Panc1 (cell line): ENCODE results near the gene TMEM117. TPM values are rescaled to one million over a fixed set of nuclear protein-coding genes. Genes with fewer than 3 reads are reported as not detected.
"Not testable (repeated sequence)": the region's sequence is repeated elsewhere in the genome, so short reads cannot be mapped to it uniquely, and the experiment has no call there.

Experiments used
- ATAC-seq: fragments of 200-7000 bp; cut with Tn5 transposase; 2 replicates; pipeline ENCODE4 v1.9.1; 2020; ENCODE audit warnings: mild to moderate bottlenecking, moderate library complexity
- BruUV-seq: library from RNA; stranded (reverse); fragments of 400-500 nt; replicated peaks from 2 replicates; lab custom pipeline; 2021; lab: Mats Ljungman, UMichigan
- CTCF ChIA-PET: fragments of 300-600 bp; sonication (Branson Sonifier 250); formaldehyde crosslinking; loops from one replicate; lab custom pipeline; 2022; ENCODE audit warnings: antibody characterized with exemption; lab: Charles Lee
- POLR2A ChIA-PET: fragments of 300-600 bp; sonication (Branson Sonifier 250); formaldehyde crosslinking; loops from one replicate; lab custom pipeline; 2022; ENCODE audit warnings: antibody characterized with exemption; lab: Charles Lee
- DNase-seq: peaks from one replicate; pipeline ENCODE4 v3.0.0-alpha.2; 2010; ENCODE audit warnings: low read depth, low spot score
- H3K27ac ChIP-seq: 2 replicates; pipeline ENCODE4 v1.5.1; 2011; ENCODE audit warnings: mild to moderate bottlenecking, low read length, inconsistent platforms
- H3K27me3 ChIP-seq: fragments of 200-500 bp; sonication (Bioruptor generic); 2 replicates; pipeline ENCODE4 v1.6.0; 2014; ENCODE audit warnings: low read length, inconsistent platforms; ENCODE audit not compliant: control insufficient read depth, insufficient read depth
- H3K36me3 ChIP-seq: fragments of 200-500 bp; sonication (Bioruptor generic); 2 replicates; pipeline ENCODE4 v1.5.1; 2014; ENCODE audit warnings: inconsistent platforms, mild to moderate bottlenecking, low read length, moderate library complexity; ENCODE audit not compliant: control insufficient read depth, insufficient read depth
- H3K4me1 ChIP-seq: 2 replicates; pipeline ENCODE4 v1.5.1; 2011; ENCODE audit warnings: inconsistent platforms, mild to moderate bottlenecking, low read length, moderate library complexity; ENCODE audit not compliant: control insufficient read depth, insufficient read depth
- H3K4me3 ChIP-seq, 2 experiments: 2 replicates each; pipeline ENCODE4 v1.5.1; 2011 to 2012; ENCODE audit warnings: low read depth in 2 of 2, low read length in 2 of 2, mild to moderate bottlenecking in 2 of 2, inconsistent platforms in 1 of 2, moderate library complexity in 1 of 2
- H3K9me3 ChIP-seq: fragments of 200-500 bp; sonication (Bioruptor generic); 2 replicates; pipeline ENCODE4 v1.5.1; 2014; ENCODE audit warnings: low read depth, mild to moderate bottlenecking, inconsistent platforms, low read length, moderate library complexity; ENCODE audit not compliant: control insufficient read depth, insufficient read depth
- POLR2AphosphoS5 ChIP-seq: IDR thresholded peaks from 2 replicates; pipeline ENCODE4 v1.6.1; 2012; ENCODE audit warnings: mild to moderate bottlenecking, low read depth, low read length, moderate library complexity
- SIN3A ChIP-seq: IDR thresholded peaks from 2 replicates; pipeline ENCODE4 v1.6.1; 2012; ENCODE audit warnings: low read depth, mild to moderate bottlenecking, low read length, moderate library complexity, borderline replicate concordance; ENCODE audit not compliant: insufficient read depth
- TCF7L2 ChIP-seq: IDR thresholded peaks from 2 replicates; pipeline ENCODE4 v1.6.1; 2011; ENCODE audit warnings: mild to moderate bottlenecking, low read depth, low read length, inconsistent platforms
- in situ Hi-C: cut with HindIII; loops from 2 replicates; pipeline ENCODE4 v1.10.0; 2016; ENCODE audit warnings: low sequenced_read_pairs, low pct_unique_long_range_greater_than_20kb
- intact Hi-C: fragments of 100-400 bp; cut with micrococcal nuclease; formaldehyde crosslinking; loops from one replicate; pipeline ENCODE4 v1.10.0; 2022; ENCODE audit not compliant: unreplicated experiment
- total RNA-seq: library from RNA; stranded (reverse); gene quantifications from one replicate; pipeline ENCODE4 v1.2.1, GENCODE V29; 2021; ENCODE audit not compliant: unreplicated experiment
- TF ChIP-seq, protein P1 (sequence below): fragments of 450-650 bp; IDR thresholded peaks from 2 replicates; pipeline ENCODE4 v1.5.1; 2017; ENCODE audit warnings: mild to moderate bottlenecking
- TF ChIP-seq, protein P2 (sequence below), 2 experiments: IDR thresholded peaks; 2 replicates each; pipeline ENCODE4 v1.6.1; 2011 to 2012; ENCODE audit warnings: low read depth in 2 of 2, control low read depth in 1 of 2, low read length in 1 of 2, mild to moderate bottlenecking in 1 of 2, moderate library complexity in 1 of 2; ENCODE audit not compliant: insufficient read depth in 1 of 2

Gene TMEM117
- total RNA-seq, 1 experiment from 2014 or later = 5.5 TPM

DNA sequence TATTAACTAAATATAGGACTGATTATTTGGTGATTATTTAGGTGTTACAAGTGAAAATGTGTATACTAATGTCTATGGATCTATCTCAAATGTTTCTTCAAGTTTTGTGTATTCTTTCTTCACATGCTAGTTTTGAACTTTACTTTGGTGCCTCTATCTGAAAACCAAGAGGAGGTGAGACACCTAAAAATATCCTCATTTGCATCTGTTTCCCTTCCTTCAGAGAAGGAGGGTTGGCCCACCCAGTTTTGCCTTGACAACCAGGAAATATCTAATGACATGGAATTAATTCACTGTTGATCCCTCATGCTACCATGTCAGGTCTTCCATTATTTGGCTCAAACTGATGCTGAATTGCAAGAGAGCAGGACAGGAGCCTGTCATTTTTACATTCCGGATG, 539.8 kb downstream of the TMEM117 start:
- in situ Hi-C loops = no loop called here
- Histone ChIP-seq H3K27me3 (no peaks in the 10 kb centered on the region), H3K9me3 (peaks cover 2% of the 10 kb centered on the region; the same call in 1 of the 2 replicates), H3K36me3 (no peaks in the 10 kb centered on the region), H3K4me3 (no peak overlapping the region), H3K27ac (no peak overlapping the region), H3K4me1 (no peaks in the 10 kb centered on the region)
- ChIA-PET CTCF (no interaction called here), POLR2A (no interaction called here)
- no peak for DNase-seq
- intact Hi-C loops = no loop called here
- no peak for ATAC-seq
- TF ChIP-seq POLR2AphosphoS5 (no peak), SIN3A (no peak), TCF7L2 (no peak)
- TF ChIP-seq, protein P1, sequence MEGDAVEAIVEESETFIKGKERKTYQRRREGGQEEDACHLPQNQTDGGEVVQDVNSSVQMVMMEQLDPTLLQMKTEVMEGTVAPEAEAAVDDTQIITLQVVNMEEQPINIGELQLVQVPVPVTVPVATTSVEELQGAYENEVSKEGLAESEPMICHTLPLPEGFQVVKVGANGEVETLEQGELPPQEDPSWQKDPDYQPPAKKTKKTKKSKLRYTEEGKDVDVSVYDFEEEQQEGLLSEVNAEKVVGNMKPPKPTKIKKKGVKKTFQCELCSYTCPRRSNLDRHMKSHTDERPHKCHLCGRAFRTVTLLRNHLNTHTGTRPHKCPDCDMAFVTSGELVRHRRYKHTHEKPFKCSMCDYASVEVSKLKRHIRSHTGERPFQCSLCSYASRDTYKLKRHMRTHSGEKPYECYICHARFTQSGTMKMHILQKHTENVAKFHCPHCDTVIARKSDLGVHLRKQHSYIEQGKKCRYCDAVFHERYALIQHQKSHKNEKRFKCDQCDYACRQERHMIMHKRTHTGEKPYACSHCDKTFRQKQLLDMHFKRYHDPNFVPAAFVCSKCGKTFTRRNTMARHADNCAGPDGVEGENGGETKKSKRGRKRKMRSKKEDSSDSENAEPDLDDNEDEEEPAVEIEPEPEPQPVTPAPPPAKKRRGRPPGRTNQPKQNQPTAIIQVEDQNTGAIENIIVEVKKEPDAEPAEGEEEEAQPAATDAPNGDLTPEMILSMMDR = no peak
- TF ChIP-seq, protein P2, sequence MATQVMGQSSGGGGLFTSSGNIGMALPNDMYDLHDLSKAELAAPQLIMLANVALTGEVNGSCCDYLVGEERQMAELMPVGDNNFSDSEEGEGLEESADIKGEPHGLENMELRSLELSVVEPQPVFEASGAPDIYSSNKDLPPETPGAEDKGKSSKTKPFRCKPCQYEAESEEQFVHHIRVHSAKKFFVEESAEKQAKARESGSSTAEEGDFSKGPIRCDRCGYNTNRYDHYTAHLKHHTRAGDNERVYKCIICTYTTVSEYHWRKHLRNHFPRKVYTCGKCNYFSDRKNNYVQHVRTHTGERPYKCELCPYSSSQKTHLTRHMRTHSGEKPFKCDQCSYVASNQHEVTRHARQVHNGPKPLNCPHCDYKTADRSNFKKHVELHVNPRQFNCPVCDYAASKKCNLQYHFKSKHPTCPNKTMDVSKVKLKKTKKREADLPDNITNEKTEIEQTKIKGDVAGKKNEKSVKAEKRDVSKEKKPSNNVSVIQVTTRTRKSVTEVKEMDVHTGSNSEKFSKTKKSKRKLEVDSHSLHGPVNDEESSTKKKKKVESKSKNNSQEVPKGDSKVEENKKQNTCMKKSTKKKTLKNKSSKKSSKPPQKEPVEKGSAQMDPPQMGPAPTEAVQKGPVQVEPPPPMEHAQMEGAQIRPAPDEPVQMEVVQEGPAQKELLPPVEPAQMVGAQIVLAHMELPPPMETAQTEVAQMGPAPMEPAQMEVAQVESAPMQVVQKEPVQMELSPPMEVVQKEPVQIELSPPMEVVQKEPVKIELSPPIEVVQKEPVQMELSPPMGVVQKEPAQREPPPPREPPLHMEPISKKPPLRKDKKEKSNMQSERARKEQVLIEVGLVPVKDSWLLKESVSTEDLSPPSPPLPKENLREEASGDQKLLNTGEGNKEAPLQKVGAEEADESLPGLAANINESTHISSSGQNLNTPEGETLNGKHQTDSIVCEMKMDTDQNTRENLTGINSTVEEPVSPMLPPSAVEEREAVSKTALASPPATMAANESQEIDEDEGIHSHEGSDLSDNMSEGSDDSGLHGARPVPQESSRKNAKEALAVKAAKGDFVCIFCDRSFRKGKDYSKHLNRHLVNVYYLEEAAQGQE (IDR thresholded peaks at IDR 0.05; ENCODE audit: insufficient read depth in 1 of 2, low read depth in 2 of 2, low read length in 1 of 2) = no peak
- no TSS peak for BruUV-seq

DNA sequence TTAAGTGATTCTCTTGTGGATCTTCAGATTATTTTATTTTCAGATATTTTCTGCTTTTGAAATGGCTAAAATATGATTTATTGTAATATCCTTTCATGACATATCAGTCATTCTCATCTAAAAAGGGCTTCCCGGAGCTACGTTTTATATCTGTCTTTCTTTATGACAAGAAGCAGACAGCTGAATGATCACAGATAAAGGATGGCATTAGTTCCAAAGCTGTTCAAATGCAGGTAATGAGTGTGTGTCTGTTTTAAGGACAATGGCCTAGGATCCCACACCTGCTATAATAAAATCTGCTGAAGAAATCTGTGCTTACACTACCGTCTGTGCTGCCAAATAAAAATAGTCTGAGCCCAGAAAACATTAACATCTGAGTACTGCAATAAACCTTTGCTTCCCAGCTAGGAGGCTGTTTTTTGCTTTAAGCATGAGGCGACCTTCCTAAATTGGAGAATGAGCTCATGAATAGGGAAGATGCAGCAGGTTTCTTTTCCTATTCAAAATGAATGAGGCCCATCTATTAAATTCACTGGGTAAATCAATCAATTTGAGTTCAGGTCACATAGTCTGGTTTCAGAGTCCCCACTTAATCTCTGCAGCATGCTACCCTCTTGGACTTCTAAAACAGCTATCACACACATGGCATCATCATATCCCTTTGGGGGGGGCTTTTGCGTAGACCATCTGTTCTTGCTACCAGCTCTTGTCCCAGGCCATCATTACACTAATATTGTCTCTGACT, 541.7 kb downstream of the TMEM117 start:
- ATAC-seq (no peak), DNase-seq (no peak)
- no TSS peak for BruUV-seq
- in situ Hi-C loops = no loop called here
- Histone ChIP-seq H3K4me1 (no peaks in the 10 kb centered on the region), H3K4me3 (no peak overlapping the region), H3K27ac (no peak overlapping the region), H3K9me3 (peaks cover under 1% of the 10 kb centered on the region; the same call in 1 of the 2 replicates), H3K27me3 (no peaks in the 10 kb centered on the region), H3K36me3 (no peaks in the 10 kb centered on the region)
- ChIA-PET CTCF (no interaction called here), POLR2A (no interaction called here)
- TF ChIP-seq, protein P2 (IDR thresholded peaks at IDR 0.05; ENCODE audit: insufficient read depth in 1 of 2, low read depth in 2 of 2, low read length in 1 of 2) = no peak
- TF ChIP-seq, protein P1 = no peak
- TF ChIP-seq TCF7L2 (no peak), SIN3A (no peak), POLR2AphosphoS5 (no peak)
- intact Hi-C loops = no loop called here

DNA sequence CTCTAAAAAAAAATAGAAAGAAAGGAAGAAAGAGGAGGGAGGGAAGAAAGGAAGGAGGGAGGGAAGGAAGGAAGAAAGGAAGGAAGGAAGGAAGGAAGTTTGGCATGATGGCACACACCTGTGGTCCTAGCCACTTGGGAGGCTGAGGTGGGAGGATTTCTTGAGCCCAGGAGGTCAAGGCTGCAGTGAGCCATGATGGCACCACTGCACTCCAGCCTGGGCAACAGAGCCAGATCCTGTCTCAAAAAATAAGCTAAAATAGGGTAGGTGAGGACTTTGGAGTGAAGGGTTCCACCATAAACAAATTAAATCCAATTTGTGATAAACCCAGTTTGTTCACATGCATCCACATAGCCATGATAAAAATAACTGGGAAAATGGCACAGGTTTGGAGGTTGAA, 543.2 kb downstream of the TMEM117 start:
- H3K4me3 ChIP-seq, DNase-seq, H3K27me3 ChIP-seq, BruUV-seq, H3K27ac ChIP-seq, H3K36me3 ChIP-seq, CTCF ChIA-PET, POLR2A ChIA-PET, intact Hi-C loops, in situ Hi-C loops, ATAC-seq, H3K4me1 ChIP-seq, H3K9me3 ChIP-seq: not testable (repeated sequence)
